ENCODE data around the gene LSG1.
A peak's percentile ranks its signal among the peaks of the same experiment; 100 is the strongest.

The LSG1 gene

DNA sequence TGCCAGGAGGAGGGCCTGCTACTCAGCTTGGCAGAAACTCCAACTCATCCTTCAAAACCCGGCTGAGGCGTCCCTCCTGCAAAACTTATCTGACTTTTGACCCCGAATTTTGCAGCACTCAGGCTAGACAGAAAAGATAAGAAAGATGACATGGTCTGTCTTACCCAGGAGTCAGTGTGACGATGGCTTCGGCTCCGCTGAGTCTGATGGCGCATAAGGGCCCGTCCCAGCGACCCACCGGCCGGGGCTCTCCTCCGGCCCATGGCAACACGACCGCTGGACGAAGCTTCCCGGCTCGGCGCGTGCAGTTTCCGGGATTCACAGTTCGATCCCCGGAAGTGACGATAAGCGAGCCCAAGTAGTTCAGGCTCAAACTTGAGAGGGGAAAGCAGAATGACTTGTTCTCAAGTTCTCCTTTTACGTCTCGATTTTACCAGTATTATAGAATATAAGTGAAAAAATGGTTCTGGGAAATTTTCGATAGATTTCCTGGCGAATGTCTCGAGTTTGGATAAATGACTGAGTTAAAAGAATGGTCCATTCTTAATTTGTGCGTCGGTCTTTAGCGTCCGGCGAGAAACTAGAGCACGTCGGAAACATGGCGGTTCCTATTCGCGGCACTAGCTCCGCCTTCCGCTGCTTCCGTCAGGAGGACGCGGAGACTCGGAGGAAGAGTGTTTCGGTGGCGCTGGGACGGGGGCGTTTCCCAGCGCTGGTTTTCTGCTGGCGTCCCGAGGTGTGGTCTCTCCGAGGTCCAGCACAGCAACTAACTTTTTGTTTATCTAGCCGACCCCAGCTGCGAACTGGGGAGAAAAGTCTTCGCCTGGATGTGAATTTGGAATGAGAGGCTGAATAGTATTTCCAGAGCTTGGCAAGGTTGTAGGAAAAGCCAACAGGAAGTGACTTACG, at the start of gene LSG1:
LSG1 (minus strand) TSS at position 292 of the 909 bp plus-strand sequence; CDS start at position 263, 29 bp downstream.
- DNase-seq, result peak; percentile 63 to 94

- DNase-seq, result no peak
These were observed 48.1 kb upstream of the LSG1 start for GRCh38 chr3:194720048-194720447.

DNA sequence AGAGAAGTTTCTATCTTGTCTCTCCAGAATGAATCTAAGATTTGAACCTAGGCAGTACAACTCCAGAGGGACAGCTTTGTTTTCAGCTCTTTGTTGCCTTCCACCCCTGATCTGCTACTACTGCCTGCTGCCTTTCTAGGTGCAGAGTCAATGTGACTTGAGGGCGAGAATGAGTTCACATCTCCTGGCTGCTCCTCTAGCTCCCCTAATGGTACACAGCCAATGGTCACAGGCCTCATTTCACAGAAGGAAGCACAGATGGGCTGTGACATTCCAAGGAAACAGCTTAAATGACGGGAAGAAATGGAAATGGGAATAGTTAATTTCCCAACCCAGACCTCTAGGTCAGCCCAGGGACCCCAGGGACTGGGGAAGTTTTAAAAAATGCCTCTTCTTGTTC, 46.1 kb upstream of the LSG1 start:
- no peak for DNase-seq

DNA sequence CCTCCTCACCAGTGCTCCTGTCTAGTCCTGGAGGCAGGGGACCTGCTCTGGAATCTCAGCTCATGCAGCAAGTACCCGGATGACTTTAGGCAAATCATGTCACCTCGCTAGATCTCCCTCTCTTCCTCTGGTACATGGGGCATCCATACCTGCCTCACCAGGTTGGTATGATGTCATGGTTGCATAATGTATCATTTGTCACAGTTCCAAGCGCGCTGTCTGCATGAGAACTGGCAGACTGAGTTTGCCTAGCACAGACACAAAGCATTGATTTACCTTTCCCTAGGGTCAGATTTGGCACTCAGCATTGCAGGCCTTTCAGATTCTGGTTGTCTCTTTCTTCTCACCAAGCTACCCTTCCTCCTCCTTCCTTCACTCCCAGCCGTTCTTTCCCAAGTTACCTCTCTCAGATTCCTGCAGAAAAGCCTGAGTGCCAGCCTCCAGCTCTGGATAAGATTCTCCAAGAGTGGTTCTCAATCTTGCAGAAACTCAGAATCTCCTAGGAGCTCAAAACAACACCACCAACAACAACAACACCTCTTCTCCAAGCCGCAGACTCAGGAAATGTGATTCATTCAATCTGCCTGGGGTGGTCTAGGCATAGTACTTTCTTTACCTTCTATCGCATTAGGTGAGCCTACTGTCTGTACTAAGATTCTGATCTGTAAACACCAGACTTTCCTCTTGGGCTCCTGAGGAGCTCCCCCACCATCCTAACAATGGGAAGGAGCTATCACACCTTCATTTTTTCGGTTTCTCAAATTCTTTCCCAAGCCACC, 43.2 kb upstream of the LSG1 start:
- DNase-seq, result no peak

DNA sequence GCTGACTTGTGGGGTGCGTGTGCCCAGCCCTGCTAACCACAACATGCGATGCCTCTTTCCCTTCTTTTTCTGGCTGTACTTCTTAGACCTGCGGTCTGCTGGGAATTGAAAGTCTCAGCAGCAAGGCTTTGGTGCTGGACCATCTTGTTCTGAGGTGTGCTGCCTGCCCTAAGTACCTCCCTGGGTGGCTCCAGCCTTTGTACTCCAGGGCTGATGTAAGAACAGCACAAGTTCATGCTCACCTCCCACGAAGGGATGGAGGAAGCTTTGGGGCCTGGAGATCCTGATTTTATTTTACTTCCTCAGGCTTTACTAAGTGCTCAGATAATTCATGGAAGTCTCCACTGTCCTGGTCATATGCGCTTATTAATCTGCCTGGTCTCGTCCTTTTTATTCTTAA, 42.6 kb upstream of the LSG1 start:
- no peak for DNase-seq

- no peak for DNase-seq
These were observed 42.1 kb upstream of the LSG1 start for GRCh38 chr3:194714137-194714455.

DNA sequence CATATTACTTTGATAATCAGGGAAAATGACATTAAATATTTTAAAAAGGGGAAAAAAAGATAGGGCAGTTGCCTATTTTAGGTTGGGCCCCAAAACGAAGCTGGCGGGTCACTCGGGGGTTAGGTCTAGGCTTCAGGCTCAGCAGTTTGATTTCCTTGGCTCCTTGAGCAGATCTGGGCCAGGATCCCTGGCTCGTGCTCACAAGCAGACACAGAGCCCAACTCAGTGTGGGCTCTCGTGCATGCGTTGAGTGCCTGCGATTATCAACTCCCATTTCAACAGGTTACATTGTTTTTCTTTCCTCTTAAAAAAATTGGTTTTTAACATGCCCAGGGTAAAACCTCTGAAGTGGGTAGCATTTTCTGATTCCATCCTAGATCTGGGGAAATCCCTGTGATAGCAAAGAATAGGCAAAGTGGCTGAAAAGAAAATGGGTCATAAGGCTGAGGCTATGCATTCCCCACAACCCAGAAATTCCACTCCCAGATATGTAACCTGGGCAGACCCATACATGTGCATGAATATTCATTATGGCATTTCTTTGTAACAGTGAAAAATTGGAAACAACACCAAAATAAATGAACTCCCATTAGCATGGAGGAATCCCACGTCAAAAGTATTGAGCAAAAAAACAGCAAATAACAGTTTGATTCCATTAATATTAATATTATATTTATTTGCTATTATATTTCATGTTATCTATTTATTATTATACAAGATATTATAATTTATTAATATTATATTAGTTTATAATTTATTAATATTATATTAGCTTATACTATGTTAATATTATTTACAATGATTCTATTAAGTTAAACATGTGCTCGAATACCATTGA, 41.5 kb upstream of the LSG1 start:
- DNase-seq, result no peak

DNA sequence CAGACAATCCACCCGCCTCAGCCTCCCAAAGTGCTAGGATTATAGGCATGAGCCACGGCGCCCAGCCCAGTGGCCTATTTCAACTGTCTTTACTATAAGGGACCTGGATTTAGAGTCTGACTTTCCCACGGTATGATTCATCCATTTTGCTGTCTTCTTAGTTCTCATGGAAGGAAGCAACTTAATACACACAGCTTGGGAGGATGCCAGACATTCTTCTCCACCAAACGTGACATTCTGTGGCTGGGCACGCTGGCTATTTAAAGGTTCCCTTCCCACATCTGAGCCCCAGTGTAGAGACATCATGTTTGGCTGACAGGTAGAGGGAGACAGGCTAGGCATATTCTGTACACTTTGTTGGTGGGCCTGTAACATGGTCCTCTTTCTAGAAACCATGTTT, 39.9 kb upstream of the LSG1 start:
- no peak for DNase-seq

DNA sequence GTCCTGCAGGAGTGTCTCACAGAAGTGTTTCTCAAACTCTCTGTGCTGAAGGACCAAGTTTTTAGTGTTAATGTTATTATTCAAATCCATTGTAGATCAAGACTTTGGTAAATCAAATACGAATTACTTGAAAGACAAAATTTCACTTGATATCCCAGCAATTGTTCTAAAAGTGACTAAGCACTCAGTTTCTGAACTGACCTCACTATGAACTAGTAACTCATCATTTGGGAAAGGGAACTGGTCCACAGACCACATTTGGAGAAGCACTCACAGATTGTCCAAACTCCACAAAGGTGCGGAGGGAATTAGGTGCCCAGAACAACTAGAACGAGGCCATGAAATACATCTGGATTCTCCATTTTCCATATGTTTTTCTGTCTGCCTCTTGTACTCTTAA, 39.3 kb upstream of the LSG1 start:
- no peak for DNase-seq

GRCh38 chr3:194707147-194707540, 35.2 kb upstream of the LSG1 start:
- no peak for DNase-seq

DNA sequence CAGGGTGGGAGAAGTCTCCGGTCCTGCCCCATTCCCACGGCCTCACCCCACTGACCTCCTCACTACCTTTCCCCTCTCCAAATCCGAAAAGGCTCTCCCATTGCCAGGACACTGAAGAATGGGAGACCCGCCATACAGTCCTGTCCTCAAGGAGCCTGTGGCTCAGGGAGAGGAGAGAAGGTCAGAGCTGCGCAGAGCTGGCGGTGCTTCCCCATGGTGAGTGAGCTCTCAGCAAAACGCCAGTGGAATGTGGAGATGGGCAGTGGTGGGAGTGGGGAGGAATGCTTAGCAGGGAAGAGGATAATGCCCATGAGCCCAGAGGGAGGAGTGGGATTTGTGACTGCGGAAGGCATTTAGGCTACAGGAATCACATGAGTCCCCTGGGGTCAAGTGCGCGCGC, 33.8 kb upstream of the LSG1 start:
- no peak for DNase-seq

- no peak for DNase-seq
These were observed 33.2 kb upstream of the LSG1 start for GRCh38 chr3:194705227-194705626.

- no peak for DNase-seq
These were observed 30.6 kb upstream of the LSG1 start for GRCh38 chr3:194702545-194702944.

DNA sequence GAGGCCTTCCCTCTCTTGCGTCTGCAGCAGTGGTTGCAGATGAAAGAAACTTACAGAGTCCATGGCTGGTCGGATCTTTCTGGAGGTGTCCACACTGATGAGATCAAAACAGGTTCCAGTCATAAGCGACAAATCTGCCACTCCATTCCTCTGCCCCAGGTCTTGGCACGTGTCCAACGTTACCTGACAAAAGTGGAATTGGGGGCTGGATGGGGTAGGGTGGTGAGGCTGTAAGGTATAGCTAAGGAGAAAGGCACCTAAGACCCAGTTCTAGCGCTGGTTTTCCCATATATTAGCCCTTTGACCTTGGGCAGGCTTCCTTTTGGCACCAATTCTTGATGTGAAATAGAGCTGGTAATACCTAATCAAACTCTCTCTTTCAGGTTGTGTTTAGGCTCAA, 24.7 kb upstream of the LSG1 start:
- DNase-seq, result no peak

- DNase-seq, result no peak
These were observed 19.7 kb upstream of the LSG1 start for GRCh38 chr3:194691481-194692283.

- no peak for DNase-seq
These were observed 18.7 kb upstream of the LSG1 start for GRCh38 chr3:194690501-194691372.

DNA sequence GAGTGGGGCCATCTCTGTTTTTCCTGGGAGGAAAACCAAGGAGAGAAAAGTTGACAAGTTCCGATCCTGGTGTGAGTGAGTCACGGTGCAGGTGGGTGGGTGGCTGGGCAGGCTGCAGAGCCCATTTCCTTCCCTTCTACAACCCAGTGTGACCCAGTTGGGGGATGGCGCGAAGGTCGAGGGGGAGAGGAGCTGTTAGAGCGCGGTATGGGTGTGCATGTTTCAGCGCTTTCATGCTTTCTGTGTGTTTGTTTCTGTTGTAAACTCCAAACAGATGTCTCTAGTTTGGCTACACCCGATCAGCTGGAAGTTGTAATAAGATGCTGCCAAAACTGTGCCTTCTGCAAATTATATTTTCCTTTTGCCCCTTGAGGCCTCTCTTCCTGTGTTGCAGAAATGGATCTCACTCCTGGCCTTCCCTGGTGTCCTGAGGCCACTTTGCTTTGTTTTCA, 17.5 kb upstream of the LSG1 start:
- no peak for DNase-seq

DNA sequence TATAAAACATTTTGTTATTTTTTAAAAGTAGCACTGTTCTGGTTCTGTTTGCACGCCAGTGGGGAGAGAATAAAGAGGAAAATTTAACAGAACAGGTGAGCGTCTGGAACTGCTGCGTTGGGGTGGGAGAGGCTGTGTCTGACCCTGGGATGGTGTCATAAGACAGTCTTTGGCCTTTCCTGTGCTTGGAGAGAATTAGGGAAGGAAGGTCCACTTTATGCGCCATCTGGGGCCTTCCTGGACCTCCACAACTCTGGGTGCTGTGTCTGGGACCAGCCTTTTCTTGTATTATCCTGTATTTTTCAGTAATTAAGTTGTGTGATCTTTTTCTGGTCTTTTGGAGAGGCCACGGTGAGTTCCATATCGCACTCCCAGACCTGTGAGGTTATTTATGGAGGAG, 17.0 kb upstream of the LSG1 start:
- DNase-seq, result no peak

DNA sequence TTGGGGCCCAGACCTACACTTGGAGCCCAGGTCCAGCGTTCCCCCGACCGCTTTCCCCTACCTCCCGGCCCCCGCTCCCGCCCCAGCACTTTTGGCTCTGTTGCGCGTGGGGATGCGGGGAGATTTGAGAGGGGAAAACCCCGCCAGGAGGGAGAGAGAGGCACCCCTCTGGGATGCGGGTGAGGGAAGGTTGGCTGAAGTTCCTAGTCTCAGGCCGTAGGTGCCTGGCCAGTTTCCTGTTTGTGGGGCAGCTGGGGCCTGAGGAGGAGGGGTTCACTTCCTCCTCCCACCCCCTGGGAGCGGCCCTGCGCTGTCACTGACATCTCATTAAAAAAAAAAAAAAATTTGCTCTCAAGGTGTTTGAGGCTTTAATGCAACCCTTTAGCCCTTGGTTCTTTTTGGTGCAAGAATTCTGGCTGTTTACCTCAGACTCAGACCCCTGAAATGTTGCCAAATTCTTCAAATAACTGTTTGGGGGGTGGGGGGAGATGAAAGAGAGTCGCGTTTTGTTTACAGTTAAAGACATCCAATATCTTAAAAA, 16.3 kb upstream of the LSG1 start:
- peak; percentile 24 to 45 for DNase-seq

GRCh38 chr3:194687638-194688199, 15.7 kb upstream of the LSG1 start:
- DNase-seq, result peak; percentile 19 to 45

Data from bone marrow (tissue), 2 donors.